HG02938 (cell line): ENCODE results near the gene PNMA6E.
"Not testable (repeated sequence)": the region's sequence is repeated elsewhere in the genome, so short reads cannot be mapped to it uniquely, and the experiment has no call there.

Experiments used
- ATAC-seq: cut with Tn5 transposase; IDR thresholded peaks from one replicate; pipeline ENCODE4 v1.9.1; 2021; ENCODE audit warnings: mild to moderate bottlenecking, moderate library complexity; ENCODE audit not compliant: unreplicated experiment

PNMA6E gene

GRCh38 chrX:153409414-153410101 lies 8.4 kb upstream of the PNMA6E start:
- ATAC-seq = no peak

- no peak for ATAC-seq
Observed at GRCh38 chrX:153408871-153409351, 7.8 kb upstream of the PNMA6E start.

- ATAC-seq = no peak
Observed at GRCh38 chrX:153408221-153408721, 7.1 kb upstream of the PNMA6E start.

GRCh38 chrX:153407736-153408135 lies 6.6 kb upstream of the PNMA6E start:
- no peak for ATAC-seq

- ATAC-seq = no peak
Observed at GRCh38 chrX:153406903-153407302, 5.8 kb upstream of the PNMA6E start.

GRCh38 chrX:153406011-153406410 lies 4.9 kb upstream of the PNMA6E start:
- ATAC-seq = no peak

GRCh38 chrX:153405426-153405825 lies 4.3 kb upstream of the PNMA6E start:
- ATAC-seq = no peak

- ATAC-seq = not testable (repeated sequence)
Observed at GRCh38 chrX:153404333-153404732, 3.2 kb upstream of the PNMA6E start.

GRCh38 chrX:153400146-153401132 lies 711 bp downstream of the PNMA6E start:
- ATAC-seq = no peak

- ATAC-seq = no peak
Observed at GRCh38 chrX:153398275-153398960, 2.7 kb downstream of the PNMA6E start.

- ATAC-seq = no peak
Observed at GRCh38 chrX:153397256-153397960, 3.7 kb downstream of the PNMA6E start.

GRCh38 chrX:153396320-153397195 lies 4.6 kb downstream of the PNMA6E start:
- no peak for ATAC-seq

GRCh38 chrX:153395613-153396319 lies 5.4 kb downstream of the PNMA6E start:
- ATAC-seq = no peak

GRCh38 chrX:153394612-153395011 lies 6.5 kb downstream of the PNMA6E start:
- ATAC-seq = no peak

GRCh38 chrX:153392642-153393321 lies 8.4 kb downstream of the PNMA6E start:
- ATAC-seq = no peak

GRCh38 chrX:153389460-153389768 lies 11.7 kb downstream of the PNMA6E start:
- ATAC-seq = not testable (repeated sequence)

GRCh38 chrX:153388722-153389459 lies 12.3 kb downstream of the PNMA6E start:
- no peak for ATAC-seq
